Muscle of leg (tissue), 11 donors: ENCODE measurements around the gene PLK2. TPM values are rescaled to one million over a fixed set of nuclear protein-coding genes. Genes with fewer than 3 reads are reported as not detected.

ENCODE experiments used
- DNase-seq: peaks from one replicate; pipeline ENCODE4 v3.0.0; 2013
- H3K27ac ChIP-seq: one replicate; pipeline ENCODE4 v1.5.1; 2013; ENCODE audit warnings: mild to moderate bottlenecking, low read length, control low read depth
- H3K27me3 ChIP-seq: one replicate; pipeline ENCODE4 v1.6.1; 2013; ENCODE audit warnings: low read length; ENCODE audit not compliant: control insufficient read depth, insufficient read depth
- H3K36me3 ChIP-seq: one replicate; pipeline ENCODE4 v1.6.1; 2013; ENCODE audit warnings: low read length; ENCODE audit not compliant: control insufficient read depth, insufficient read depth
- H3K4me1 ChIP-seq: one replicate; pipeline ENCODE4 v1.6.1; 2013; ENCODE audit warnings: low read length; ENCODE audit not compliant: control insufficient read depth, insufficient read depth
- H3K4me3 ChIP-seq: one replicate; pipeline ENCODE4 v1.5.1; 2013; ENCODE audit warnings: low read length, control low read depth
- H3K9me3 ChIP-seq: replicated peaks from 2 replicates; pipeline ENCODE4 v1.6.1; 2013; ENCODE audit warnings: low read depth, low read length; ENCODE audit not compliant: control insufficient read depth
- WGBS: methylation state at CpG from one replicate; pipeline ENCODE4 v1.1.5; 2013; ENCODE audit warnings: missing lambda C conversion rate; ENCODE audit not compliant: insufficient coverage; 5-methylcytosine and 5-hydroxymethylcytosine counted together
- polyA plus RNA-seq, 8 donors: library from polyadenylated mRNA; unstranded; fragments of 120-200 nt; gene quantifications; one replicate each; pipeline versions ENCODE4 v1.2.1 to v1.2.3, GENCODE V29; 2013; ENCODE audit warnings: inconsistent platforms in 1 of 8, low replicate concordance in 1 of 8; ENCODE audit not compliant: insufficient read length in 8 of 8, insufficient read depth in 1 of 8
- total RNA-seq: library from RNA; stranded (reverse); fragments of 120-200 nt; gene quantifications from one replicate; pipeline ENCODE4 v1.2.4, GENCODE V29; 2013

PLK2 gene
- total and polyA plus RNA-seq, 9 donors = 66.9 to 103 (median 84.2) TPM

DNA sequence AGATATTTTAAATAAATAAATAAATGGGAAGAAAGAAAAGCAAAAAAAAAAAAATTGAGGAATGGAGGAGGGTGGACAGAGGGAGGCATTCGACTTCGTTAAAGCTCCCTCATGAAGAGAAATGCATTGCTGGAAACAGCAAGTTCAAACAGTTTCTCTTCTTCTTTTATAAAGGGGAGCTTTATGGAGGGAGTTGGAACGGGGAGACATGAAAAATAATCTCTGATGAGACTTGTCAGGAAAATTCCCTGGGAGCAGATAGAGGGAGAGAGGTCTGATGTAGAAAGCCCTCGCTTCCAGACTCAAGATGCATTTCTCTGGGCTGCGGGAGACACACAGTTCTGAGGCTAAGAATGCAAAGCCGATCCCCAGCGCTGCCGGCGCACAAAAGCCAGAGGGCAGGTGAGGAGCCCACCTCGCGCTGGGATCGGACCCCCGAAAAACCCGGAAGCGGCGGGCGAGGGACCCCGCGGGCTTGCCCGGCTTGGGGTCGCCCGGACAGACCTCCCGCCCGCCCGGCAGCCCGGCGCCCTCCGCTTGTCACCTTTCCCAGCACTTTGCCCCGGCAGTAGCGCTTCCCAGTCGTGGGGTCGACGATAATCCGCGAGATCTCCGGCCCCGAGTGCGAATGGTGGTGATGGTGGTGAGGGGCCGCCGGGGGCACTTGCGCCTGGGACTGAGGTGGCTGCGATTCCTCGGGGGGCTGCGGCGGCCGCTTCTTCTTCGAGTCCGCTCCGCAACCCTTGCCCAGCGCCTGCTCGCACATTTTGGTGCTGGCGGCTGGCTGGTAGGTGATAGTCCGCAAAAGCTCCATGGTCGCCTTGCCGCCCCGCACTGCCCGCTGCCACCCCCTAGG, 512 bp downstream of the PLK2 start:
- WGBS = under 1% methylated on average over 53 of the region's 57 CpGs
- peak; percentile 67 for DNase-seq
- H3K27me3 ChIP-seq = no peaks in the 10 kb centered on the region
- H3K27ac ChIP-seq = peak overlapping the region; percentile 97
- H3K4me3 ChIP-seq = peak overlapping the region; percentile 98
- peaks cover 36% of the 10 kb centered on the region for H3K36me3 ChIP-seq
- no peaks in the 10 kb centered on the region for H3K9me3 ChIP-seq
- H3K4me1 ChIP-seq = peaks cover 15% of the 10 kb centered on the region

- Histone ChIP-seq H3K4me3 (peak overlapping the region; percentile 98), H3K27ac (peak overlapping the region; percentile 97), H3K9me3 (no peaks in the 10 kb centered on the region), H3K36me3 (peaks cover 42% of the 10 kb centered on the region), H3K27me3 (no peaks in the 10 kb centered on the region), H3K4me1 (peaks cover 15% of the 10 kb centered on the region)
- WGBS = 7% methylated on average over 3 of the region's 9 CpGs
- DNase-seq = no peak
Observed at GRCh38 chr5:58458743-58459145, 1.1 kb downstream of the PLK2 start.

DNA sequence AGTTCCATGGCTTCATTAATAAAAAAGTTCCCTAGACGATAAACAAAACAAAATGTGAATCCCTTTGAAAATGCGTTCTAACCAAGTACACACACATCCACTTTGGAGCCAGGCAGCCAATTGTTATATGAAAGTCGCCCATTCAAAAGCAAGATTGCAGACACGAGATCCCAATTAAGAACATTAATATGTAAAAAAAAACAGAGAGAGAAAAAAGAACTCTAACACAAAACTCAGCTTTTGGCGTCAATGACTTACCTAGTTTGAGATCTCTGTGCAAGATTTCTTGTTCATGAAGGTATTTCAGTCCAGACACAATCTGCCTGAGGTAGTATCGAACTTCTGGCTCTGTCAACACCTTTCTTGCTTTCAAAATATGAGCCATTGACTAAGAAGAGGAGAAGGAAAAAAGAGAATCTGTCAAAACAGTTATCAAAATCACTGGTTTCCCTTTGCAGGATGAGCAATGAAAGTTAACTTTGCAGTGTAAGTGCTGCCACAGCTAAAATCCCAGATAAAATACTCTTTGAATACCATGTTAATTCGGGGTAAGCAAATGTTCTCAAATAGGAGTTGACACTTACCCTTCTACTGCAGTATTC, 1.6 kb downstream of the PLK2 start:
- no peak for DNase-seq
- Histone ChIP-seq H3K4me3 (peak overlapping the region; percentile 98), H3K27ac (peak overlapping the region; percentile 97), H3K9me3 (no peaks in the 10 kb centered on the region), H3K36me3 (peaks cover 43% of the 10 kb centered on the region), H3K4me1 (peaks cover 15% of the 10 kb centered on the region), H3K27me3 (no peaks in the 10 kb centered on the region)
- WGBS = no CpG with 5 or more reads among the region's 7 CpGs

DNA sequence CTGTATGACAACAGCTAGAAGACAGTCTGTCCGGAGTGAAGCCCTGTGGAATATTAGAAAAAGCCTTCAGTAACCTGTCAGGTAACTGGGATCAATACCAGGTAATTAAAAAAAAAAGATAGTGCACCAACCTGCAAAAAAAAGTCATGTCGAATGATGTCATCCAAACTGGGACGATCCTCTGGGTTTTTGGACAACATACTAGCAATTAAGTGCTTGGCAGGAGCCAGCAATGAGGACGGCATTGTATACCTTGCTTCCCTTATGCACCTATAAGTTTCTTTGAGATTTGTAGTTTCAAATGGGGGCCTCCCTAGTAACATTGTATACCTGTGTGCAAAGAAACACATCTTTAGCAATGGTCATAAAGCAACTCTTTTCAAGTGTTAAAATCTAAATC, 2.8 kb downstream of the PLK2 start:
- Histone ChIP-seq H3K36me3 (peaks cover 49% of the 10 kb centered on the region), H3K4me3 (peak overlapping the region; percentile 98), H3K27ac (peak overlapping the region; percentile 97), H3K27me3 (no peaks in the 10 kb centered on the region), H3K4me1 (peaks cover 15% of the 10 kb centered on the region), H3K9me3 (no peaks in the 10 kb centered on the region)
- 44% methylated on average over 2 of the region's 4 CpGs for WGBS
- no peak for DNase-seq

GRCh38 chr5:58456486-58456885, 3.4 kb downstream of the PLK2 start:
- Histone ChIP-seq H3K27ac (no peak overlapping the region), H3K4me3 (peak overlapping the region; percentile 98), H3K9me3 (no peaks in the 10 kb centered on the region), H3K36me3 (peaks cover 49% of the 10 kb centered on the region), H3K4me1 (peaks cover 15% of the 10 kb centered on the region), H3K27me3 (no peaks in the 10 kb centered on the region)
- no peak for DNase-seq
- no CpG with 5 or more reads among the region's 1 CpG for WGBS

GRCh38 chr5:58456026-58456425, 3.9 kb downstream of the PLK2 start:
- Histone ChIP-seq H3K36me3 (peaks cover 49% of the 10 kb centered on the region), H3K4me3 (peak overlapping the region; percentile 98), H3K9me3 (no peaks in the 10 kb centered on the region), H3K27ac (peak overlapping the region; percentile 25), H3K4me1 (peaks cover 15% of the 10 kb centered on the region), H3K27me3 (no peaks in the 10 kb centered on the region)
- no peak for DNase-seq
- no CpG with 5 or more reads among the region's 3 CpGs for WGBS

DNA sequence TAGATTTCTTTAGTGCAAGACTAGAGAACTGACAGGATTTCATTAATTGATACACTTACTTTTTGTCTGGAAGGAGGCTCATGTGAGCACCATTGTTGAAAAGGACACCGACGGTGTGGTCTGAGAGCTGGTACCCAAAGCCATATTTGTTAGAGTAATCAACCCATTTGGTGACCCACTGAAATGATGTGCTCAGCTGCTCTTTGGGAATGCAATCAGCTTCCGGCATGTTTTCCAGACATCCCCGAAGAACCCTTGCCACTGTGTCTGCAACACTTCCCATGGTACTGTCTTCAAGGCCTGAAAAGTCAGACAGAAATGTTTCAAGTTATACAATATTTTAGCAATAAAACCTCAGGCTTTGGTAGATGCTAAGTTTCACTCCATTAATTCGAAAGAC, 4.4 kb downstream of the PLK2 start:
- no peaks in the 10 kb centered on the region for H3K27me3 ChIP-seq
- H3K9me3 ChIP-seq = no peaks in the 10 kb centered on the region
- WGBS = 100% methylated on average over 1 of the region's 5 CpGs
- peak overlapping the region; percentile 98 for H3K4me3 ChIP-seq
- peak overlapping the region; percentile 17 for H3K27ac ChIP-seq
- H3K36me3 ChIP-seq = peaks cover 49% of the 10 kb centered on the region
- no peak for DNase-seq
- peaks cover 15% of the 10 kb centered on the region for H3K4me1 ChIP-seq

- H3K27me3 ChIP-seq = no peaks in the 10 kb centered on the region
- no peak for DNase-seq
- no peak overlapping the region for H3K4me3 ChIP-seq
- no peaks in the 10 kb centered on the region for H3K9me3 ChIP-seq
- H3K36me3 ChIP-seq = peaks cover 49% of the 10 kb centered on the region
- peaks cover 15% of the 10 kb centered on the region for H3K4me1 ChIP-seq
- 65% methylated on average over 3 of the region's 5 CpGs for WGBS
- no peak overlapping the region for H3K27ac ChIP-seq
Observed at GRCh38 chr5:58455066-58455465, 4.8 kb downstream of the PLK2 start.

GRCh38 chr5:58454025-58454424, 5.9 kb downstream of the PLK2 start:
- WGBS = 100% methylated on average over 1 of the region's 1 CpG
- Histone ChIP-seq H3K4me1 (peaks cover 15% of the 10 kb centered on the region), H3K27me3 (no peaks in the 10 kb centered on the region), H3K27ac (no peak overlapping the region), H3K9me3 (no peaks in the 10 kb centered on the region), H3K36me3 (peaks cover 49% of the 10 kb centered on the region), H3K4me3 (no peak overlapping the region)
- no peak for DNase-seq

DNA sequence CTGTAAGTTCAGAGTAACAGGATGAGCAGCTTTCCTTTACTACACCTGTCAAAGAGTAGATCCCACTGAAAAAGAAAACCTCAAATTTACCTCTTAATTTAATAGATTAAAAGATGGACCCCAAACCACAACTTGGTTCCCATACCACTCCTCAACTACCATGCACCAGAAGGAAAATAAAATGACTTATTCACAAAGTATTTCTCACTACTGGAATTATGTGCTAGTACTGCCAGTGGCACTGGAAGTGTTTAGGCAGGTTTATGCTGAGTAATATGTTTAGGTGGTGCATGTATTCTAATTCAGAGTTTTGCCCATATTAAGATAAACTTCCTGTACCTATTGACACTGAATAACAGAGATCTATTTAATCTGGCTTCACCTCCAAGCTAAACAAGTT, 6.6 kb downstream of the PLK2 start:
- no peak for DNase-seq
- H3K36me3 ChIP-seq = peaks cover 48% of the 10 kb centered on the region
- H3K27me3 ChIP-seq = no peaks in the 10 kb centered on the region
- no peaks in the 10 kb centered on the region for H3K9me3 ChIP-seq
- no peak overlapping the region for H3K27ac ChIP-seq
- no peak overlapping the region for H3K4me3 ChIP-seq
- peaks cover 14% of the 10 kb centered on the region for H3K4me1 ChIP-seq
